GM12878 (cell line): ENCODE data around the gene BRME1. TPM values are rescaled to one million over a fixed set of nuclear protein-coding genes. Genes with fewer than 3 reads are reported as not detected.

Source experiments
- ATAC-seq: fragments of 200-7000 bp; cut with Tn5 transposase; 3 replicates; pipeline ENCODE4 v1.9.1; 2020; ENCODE audit warnings: mild to moderate bottlenecking, moderate library complexity
- BruUV-seq: library from RNA; stranded (reverse); fragments of 400-500 nt; replicated peaks from 2 replicates; lab custom pipeline; 2021; lab: Mats Ljungman, UMichigan
- CTCF ChIA-PET: fragments of 300-600 bp; sonication (Branson Sonifier 250); formaldehyde crosslinking; extraction: SDS; loops from one replicate; lab custom pipeline; 2021; ENCODE audit warnings: inconsistent platforms; lab: Yijun Ruan, JAX
- POLR2A ChIA-PET: fragments of 350-600 bp; formaldehyde crosslinking; extraction: SDS; loops from one replicate; lab custom pipeline; 2021; ENCODE audit warnings: inconsistent platforms; lab: Charles Lee
- RAD21 ChIA-PET: fragments of 300-600 bp; sonication (Branson Sonifier 250); formaldehyde crosslinking; loops from one replicate; lab custom pipeline; 2023; ENCODE audit warnings: antibody characterized with exemption; ENCODE audit not compliant: unreplicated experiment; lab: Charles Lee
- SMC1A ChIA-PET: fragments of 300-600 bp; sonication (Branson Sonifier 250); formaldehyde crosslinking; loops from one replicate; lab custom pipeline; 2023; ENCODE audit not compliant: unreplicated experiment, uncharacterized antibody; lab: Charles Lee
- DNase-seq: peaks from one replicate; pipeline ENCODE4 v3.0.0-alpha.2; 2011; ENCODE audit warnings: low read depth, low spot score
- FAIRE-seq: peaks from 3 replicates; lab custom pipeline; 2011; peaks lifted over from hg19 to GRCh38; lab: Jason Lieb, UNC
- H2AFZ ChIP-seq: 2 replicates; pipeline ENCODE4 v1.6.0; 2011; ENCODE audit warnings: low read depth, low read length, control low read depth; ENCODE audit not compliant: control insufficient read depth
- H3K27ac ChIP-seq: 2 replicates; pipeline ENCODE4 v1.5.1; 2011; ENCODE audit warnings: control low read depth; ENCODE audit not compliant: control insufficient read depth, insufficient read depth
- H3K27me3 ChIP-seq, 2 experiments: replicated peaks in 1 of 2; 2 replicates each; pipeline versions ENCODE4 v1.6.0 to v1.6.1; 2011; ENCODE audit warnings: low read length in 1 of 2; ENCODE audit not compliant: control insufficient read depth in 2 of 2, insufficient read depth in 2 of 2
- H3K36me3 ChIP-seq, 2 experiments: 2 replicates each; pipeline ENCODE4 v1.5.1; 2011; ENCODE audit warnings: low read length in 1 of 2; ENCODE audit not compliant: control insufficient read depth in 2 of 2, insufficient read depth in 2 of 2
- H3K4me1 ChIP-seq: 2 replicates; pipeline ENCODE4 v1.6.1; 2011; ENCODE audit warnings: mild to moderate bottlenecking, low read length, moderate library complexity, mixed read lengths; ENCODE audit not compliant: control insufficient read depth, insufficient read depth
- H3K4me2 ChIP-seq: 2 replicates; pipeline ENCODE4 v1.6.0; 2011; ENCODE audit warnings: control low read depth; ENCODE audit not compliant: control insufficient read depth, insufficient read depth
- H3K4me3 ChIP-seq: fragments of 200-600 bp; sonication (generic); 2 replicates; pipeline ENCODE4 v1.5.1; 2016
- H3K79me2 ChIP-seq: 2 replicates; pipeline ENCODE4 v1.6.0; 2011; ENCODE audit warnings: low read length; ENCODE audit not compliant: control insufficient read depth, insufficient read depth
- H3K9ac ChIP-seq: 2 replicates; pipeline ENCODE4 v1.8.0; 2011; ENCODE audit warnings: low read length, control low read depth, mixed read lengths; ENCODE audit not compliant: control insufficient read depth, insufficient read depth
- H3K9me3 ChIP-seq: replicated peaks from 3 replicates; pipeline ENCODE4 v1.5.1; 2011; ENCODE audit warnings: mild to moderate bottlenecking, low read length; ENCODE audit not compliant: control insufficient read depth, insufficient read depth
- H4K20me1 ChIP-seq: 2 replicates; pipeline ENCODE4 v1.6.0; 2011; ENCODE audit not compliant: control insufficient read depth, insufficient read depth
- BHLHE40 ChIP-seq, 2 experiments: fragments of 450-650 bp in 1 of 2; IDR thresholded peaks; 2 replicates each; pipeline ENCODE4 v1.6.1; 2011 to 2017; ENCODE audit warnings: low read depth in 2 of 2, borderline replicate concordance in 1 of 2, improper control_type of control experiment in 1 of 2, low read length in 1 of 2, mild to moderate bottlenecking in 1 of 2
- DPF2 ChIP-seq: fragments of 450-650 bp; IDR thresholded peaks from 2 replicates; pipeline ENCODE4 v1.6.1; 2017; ENCODE audit warnings: mild to moderate bottlenecking
- GATAD2B ChIP-seq: fragments of 450-650 bp; conservative IDR thresholded peaks from 2 replicates; pipeline ENCODE4 v1.6.1; 2017; ENCODE audit warnings: low read depth, mild to moderate bottlenecking, moderate library complexity
- IKZF1 ChIP-seq: fragments of 450-650 bp; conservative IDR thresholded peaks from 2 replicates; pipeline ENCODE4 v1.6.1; 2017; ENCODE audit warnings: antibody characterized with exemption, mild to moderate bottlenecking
- LARP7 ChIP-seq: fragments of 450-650 bp; IDR thresholded peaks from 2 replicates; pipeline ENCODE4 v1.6.1; 2017; ENCODE audit warnings: mild to moderate bottlenecking
- MTA3 ChIP-seq: IDR thresholded peaks from 2 replicates; pipeline ENCODE4 v1.6.1; 2012; ENCODE audit warnings: low read length, inconsistent platforms, borderline replicate concordance
- PAX5 ChIP-seq: IDR thresholded peaks from 2 replicates; pipeline ENCODE4 v1.6.1; 2011; ENCODE audit warnings: low read depth, low read length, borderline replicate concordance
- POLR2A ChIP-seq: IDR thresholded peaks from 2 replicates; pipeline ENCODE4 v1.6.1; 2011; ENCODE audit warnings: low read depth, mild to moderate bottlenecking, low read length
- POLR2AphosphoS5 ChIP-seq: IDR thresholded peaks from 2 replicates; pipeline ENCODE4 v1.6.1; 2011; ENCODE audit warnings: mild to moderate bottlenecking, low read length, inconsistent platforms
- RBBP5 ChIP-seq: fragments of 200-600 bp; sonication (generic); conservative IDR thresholded peaks from 2 replicates; pipeline ENCODE4 v1.6.1; 2016
- RELB ChIP-seq: fragments of 450-650 bp; IDR thresholded peaks from 2 replicates; pipeline ENCODE4 v1.6.1; 2017; ENCODE audit warnings: low read depth, mild to moderate bottlenecking, moderate library complexity
- TCF7 ChIP-seq: IDR thresholded peaks from 2 replicates; pipeline ENCODE4 v1.6.1; 2014; ENCODE audit warnings: antibody characterized with exemption, borderline replicate concordance
- ZBTB11 ChIP-seq: fragments of 450-650 bp; formaldehyde crosslinking; IDR thresholded peaks from 2 replicates; pipeline ENCODE4 v1.5.0; 2022; ENCODE audit warnings: mild to moderate bottlenecking, missing genetic modification characterization
- ZNF217 ChIP-seq: fragments of 450-650 bp; IDR thresholded peaks from 2 replicates; pipeline ENCODE4 v1.6.1; 2017; ENCODE audit warnings: antibody characterized with exemption, mild to moderate bottlenecking
- ZNF622 ChIP-seq: fragments of 450-650 bp; IDR thresholded peaks from 2 replicates; pipeline ENCODE4 v1.6.1; 2017; ENCODE audit warnings: mild to moderate bottlenecking, inconsistent platforms
- ZSCAN29 ChIP-seq: fragments of 450-650 bp; IDR thresholded peaks from 2 replicates; pipeline ENCODE4 v1.6.1; 2017; ENCODE audit warnings: mild to moderate bottlenecking, moderate library complexity
- WGBS: methylation state at CpG from one replicate; pipeline ENCODE4 v1.1.6; 2016; ENCODE audit warnings: low lambda C conversion rate; ENCODE audit not compliant: insufficient replicate concordance, insufficient coverage; ENCODE audit errors: missing lambda C conversion rate; 5-methylcytosine and 5-hydroxymethylcytosine counted together
- in situ Hi-C: fragments of 300-500 bp; cut with MboI; formaldehyde crosslinking; loops from 9 replicates; pipeline ENCODE4 v1.14.3; 2018; ENCODE audit warnings: mixed read lengths
- intact Hi-C: fragments of 100-400 bp; cut with micrococcal nuclease; formaldehyde crosslinking; loops from one replicate; pipeline ENCODE4 v1.14.2; 2022; ENCODE audit not compliant: unreplicated experiment
- polyA plus RNA-seq, 11 experiments: library from polyadenylated mRNA; depleted of rRNA in 4 of 11; unstranded in 6 of 11; stranded (reverse) in 5 of 11; fragments of >200 nt; fragmentation: Nextera tagmentation in 4 of 11; fragmentation: Illumina TruSeq in 1 of 11; extraction: Ambion mirVana in 4 of 11; extraction: Trizol in 1 of 11; gene quantifications; 1 replicate in 1 of 11; 2 replicates in 10 of 11; pipeline versions ENCODE4 v1.2.1 to v1.2.3, GENCODE V29; 2011 to 2016; ENCODE audit warnings: inconsistent platforms in 2 of 11, missing spikeins in 2 of 11, low read depth in 1 of 11
- total RNA-seq, 4 experiments: library from RNA; depleted of rRNA in 3 of 4; stranded (reverse); fragments of >200 nt in 3 of 4; fragmentation: Illumina TruSeq in 1 of 4; extraction: Trizol in 1 of 4; gene quantifications; 2 replicates each; pipeline versions ENCODE4 v1.2.1 to v1.2.3, GENCODE V29; 2013 to 2021
- TF ChIP-seq, protein P1 (sequence below): IDR thresholded peaks from 2 replicates; pipeline ENCODE4 v1.6.1; 2012; ENCODE audit warnings: low read depth, low read length, improper control_type of control experiment

The BRME1 gene
- total and polyA plus RNA-seq, 10 of the 15 experiments (the other 5 are each of a cell fraction or from before 2014, with no cell fraction given): 0.07 to 2.2 (median 1.1) TPM; not detected in 1

DNA sequence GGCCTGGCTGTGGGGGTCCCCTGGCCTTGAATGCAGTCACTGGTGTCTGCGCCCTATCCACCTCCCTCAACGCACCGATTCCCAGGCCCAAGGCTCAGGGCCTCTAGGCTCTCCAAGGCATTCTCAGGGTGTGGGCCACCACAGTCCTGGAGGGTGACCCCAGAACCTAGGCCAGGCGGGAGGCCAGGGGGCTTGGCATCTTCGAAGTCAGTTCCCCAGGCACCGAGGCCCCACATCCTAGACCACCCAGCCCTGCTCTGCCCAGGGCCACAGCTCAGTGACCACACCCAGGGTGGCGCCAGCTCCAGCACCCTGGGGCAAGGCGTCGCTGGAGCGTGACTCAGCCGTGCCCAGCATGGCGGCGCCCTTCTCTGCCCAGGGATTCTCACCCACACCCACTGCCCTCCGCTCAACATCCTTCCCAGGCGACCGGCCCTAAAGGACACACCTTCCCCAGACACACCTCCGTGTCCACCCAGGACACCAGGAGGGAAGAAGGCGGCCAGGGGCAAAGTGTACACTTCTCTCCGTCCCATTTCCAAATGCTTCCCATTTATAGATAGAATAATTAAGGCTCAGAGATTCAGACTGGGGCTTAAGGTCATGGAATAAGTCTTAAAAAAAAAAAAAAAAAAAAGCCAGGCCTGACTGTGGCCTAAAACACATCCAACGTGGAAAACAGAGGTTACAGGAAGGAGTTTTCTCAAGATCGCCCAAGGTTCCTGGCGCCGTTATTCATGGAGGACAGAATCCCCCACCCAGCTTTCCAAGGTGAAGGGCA, 65.4 kb downstream of the BRME1 start:
- no peak for FAIRE-seq
- peaks cover 55% of the 10 kb centered on the region for H3K79me2 ChIP-seq
- ATAC-seq: peak; percentile 10
- CTCF ChIA-PET: interaction anchor here (1.1 to 7.1 kb wide), 3 partner anchors 19 to 56 kb away, joined by 4 to 51 read pairs (median 5); no protein-coding TSS in a partner anchor
- no peak overlapping the region for H2AFZ ChIP-seq
- peaks cover 0 to 3% of the 10 kb centered on the region in 2 experiments; a peak in 1 of 4 replicates for H3K36me3 ChIP-seq
- no peaks in the 10 kb centered on the region for H3K27me3 ChIP-seq
- no peaks in the 10 kb centered on the region for H4K20me1 ChIP-seq
- intact Hi-C loops (loop anchor here (10.0 kb wide), 1 partner anchor 686 kb away; the partner anchor contains the start of genes IER2 and STX10), in situ Hi-C loops (loop anchor here (10.0 kb wide), 1 partner anchor 686 kb away; the partner anchor contains the start of genes IER2 and STX10)
- no TSS peak for BruUV-seq
- peak overlapping the region; percentile 94 for H3K9ac ChIP-seq
- WGBS: 2% methylated on average over 23 of the region's 23 CpGs
- no peaks in the 10 kb centered on the region for H3K9me3 ChIP-seq
- peaks cover 57% of the 10 kb centered on the region for H3K4me1 ChIP-seq
- RAD21 ChIA-PET: interaction anchor here (0.5 to 4.9 kb wide), 6 partner anchors 12 to 166 kb away, joined by 3 to 68 read pairs (median 3); partner anchors contain the start of genes RFX1 and ZSWIM4
- SMC1A ChIA-PET: interaction anchor here (0.9 to 4.2 kb wide), 3 partner anchors 15 to 44 kb away, joined by 3 to 37 read pairs (median 4); no protein-coding TSS in a partner anchor
- peak overlapping the region; percentile 92 for H3K4me3 ChIP-seq
- H3K27ac ChIP-seq: peak overlapping the region; percentile 96
- DNase-seq: no peak
- peak overlapping the region; percentile 99 for H3K4me2 ChIP-seq
- POLR2A ChIA-PET: interaction anchor here (1.0 to 7.5 kb wide), 10 partner anchors 7 to 688 kb away, joined by 3 to 85 read pairs (median 5); partner anchors contain the start of gene ZSWIM4
- TF ChIP-seq ZSCAN29 (no peak), POLR2A (0 out of 2 replicates have a peak, but pooled peaks have one; percentile 22), TCF7 (no peak), RELB (no peak), POLR2AphosphoS5 (peak; percentile 48), ZNF622 (no peak), LARP7 (peak; percentile 56; the same call in 1 of the 2 replicates), DPF2 (peak; percentile 50; the same call in 1 of the 2 replicates), BHLHE40 (IDR thresholded peaks at IDR 0.05; ENCODE audit: borderline replicate concordance in 1 of 2, low read depth in 2 of 2, low read length in 1 of 2) (peak in 1 of 2 experiments; percentile 22; a peak in 1 of 4 replicates), ZNF217 (no peak), PAX5 (peak; percentile 80; the same call in 1 of the 2 replicates), GATAD2B (peak; percentile 62), RBBP5 (no peak), ZBTB11 (CRISPR knock-in tag) (no peak), IKZF1 (peak; percentile 40), MTA3 (no peak)
- TF ChIP-seq, protein P1, sequence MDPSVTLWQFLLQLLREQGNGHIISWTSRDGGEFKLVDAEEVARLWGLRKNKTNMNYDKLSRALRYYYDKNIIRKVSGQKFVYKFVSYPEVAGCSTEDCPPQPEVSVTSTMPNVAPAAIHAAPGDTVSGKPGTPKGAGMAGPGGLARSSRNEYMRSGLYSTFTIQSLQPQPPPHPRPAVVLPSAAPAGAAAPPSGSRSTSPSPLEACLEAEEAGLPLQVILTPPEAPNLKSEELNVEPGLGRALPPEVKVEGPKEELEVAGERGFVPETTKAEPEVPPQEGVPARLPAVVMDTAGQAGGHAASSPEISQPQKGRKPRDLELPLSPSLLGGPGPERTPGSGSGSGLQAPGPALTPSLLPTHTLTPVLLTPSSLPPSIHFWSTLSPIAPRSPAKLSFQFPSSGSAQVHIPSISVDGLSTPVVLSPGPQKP: no peak
